Karpas-422 (cell line): Measurements from ENCODE around the gene SLMAP. TPM values are rescaled to one million over a fixed set of nuclear protein-coding genes. Genes with fewer than 3 reads are reported as not detected.
"Not testable (repeated sequence)": the region's sequence is repeated elsewhere in the genome, so short reads cannot be mapped to it uniquely, and the experiment has no call there.

Experiments used
- DNase-seq: peaks from one replicate; pipeline ENCODE4 v3.0.0-alpha.2; 2015
- H2AFZ ChIP-seq: fragments of 200-600 bp; sonication (generic); 2 replicates; pipeline ENCODE4 v1.6.1; 2014; ENCODE audit warnings: antibody characterized with exemption, low read length, mixed read lengths
- H3K27ac ChIP-seq: fragments of 200-600 bp; sonication (generic); 2 replicates; pipeline ENCODE4 v1.5.1; 2014; ENCODE audit warnings: mild to moderate bottlenecking, low read length, moderate library complexity
- H3K27me3 ChIP-seq: fragments of 200-600 bp; sonication (generic); 2 replicates; pipeline ENCODE4 v1.6.1; 2014; ENCODE audit warnings: low read length, mixed read lengths
- H3K36me3 ChIP-seq: fragments of 200-600 bp; sonication (generic); 2 replicates; pipeline ENCODE4 v1.6.1; 2014; ENCODE audit warnings: low read length, mixed read lengths; ENCODE audit not compliant: insufficient read depth
- H3K4me1 ChIP-seq: fragments of 200-600 bp; sonication (generic); 2 replicates; pipeline ENCODE4 v1.6.1; 2014; ENCODE audit warnings: mild to moderate bottlenecking, low read length, mixed read lengths
- H3K4me2 ChIP-seq: fragments of 200-600 bp; sonication (generic); 2 replicates; pipeline ENCODE4 v1.6.1; 2014; ENCODE audit warnings: low read length, low read depth, mild to moderate bottlenecking; ENCODE audit not compliant: poor library complexity, severe bottlenecking
- H3K4me3 ChIP-seq: fragments of 200-600 bp; sonication (generic); 2 replicates; pipeline ENCODE4 v1.5.1; 2014; ENCODE audit warnings: mild to moderate bottlenecking, antibody characterized with exemption, low read length, mixed read lengths
- H3K79me2 ChIP-seq: fragments of 200-600 bp; sonication (generic); 2 replicates; pipeline ENCODE4 v1.6.1; 2014; ENCODE audit warnings: mild to moderate bottlenecking, low read length, mixed read lengths
- H3K9ac ChIP-seq: fragments of 200-600 bp; sonication (generic); 2 replicates; pipeline ENCODE4 v1.6.0; 2014; ENCODE audit warnings: low read length
- H3K9me2 ChIP-seq: fragments of 200-600 bp; sonication (generic), shearing (Covaris generic); replicated peaks from 2 replicates; pipeline ENCODE4 v1.6.0; 2014; ENCODE audit warnings: mild to moderate bottlenecking, low read length, moderate library complexity; ENCODE audit not compliant: insufficient read depth
- H3K9me3 ChIP-seq: fragments of 300-700, 200-600 bp; sonication (generic); 2 replicates; pipeline ENCODE4 v1.6.1; 2014; ENCODE audit warnings: low read length, mixed read lengths
- H4K20me1 ChIP-seq: fragments of 200-600 bp; sonication (generic); 2 replicates; pipeline ENCODE4 v1.6.1; 2014; ENCODE audit warnings: mild to moderate bottlenecking, antibody characterized with exemption, low read length, low read depth; ENCODE audit not compliant: insufficient read depth
- total RNA-seq: library from RNA; depleted of rRNA; stranded (reverse); fragments of >200 nt; shearing (Covaris generic); gene quantifications from 2 replicates; pipeline ENCODE4 v1.2.3, GENCODE V29; 2014; ENCODE audit warnings: low replicate concordance

The SLMAP gene
- total RNA-seq, 1 experiment from 2014 or later, result 63.6 TPM

- Histone ChIP-seq H3K79me2 (peaks cover 99% of the 10 kb centered on the region), H3K4me1 (no peaks in the 10 kb centered on the region), H3K9me2 (no peaks in the 10 kb centered on the region), H3K27ac (no peak overlapping the region), H2AFZ (no peak overlapping the region), H3K4me2 (no peak overlapping the region), H3K9me3 (no peaks in the 10 kb centered on the region), H3K9ac (no peak overlapping the region), H4K20me1 (no peaks in the 10 kb centered on the region), H3K4me3 (no peak overlapping the region), H3K27me3 (no peaks in the 10 kb centered on the region), H3K36me3 (no peaks in the 10 kb centered on the region)
- DNase-seq, result no peak
These were observed 47.6 kb downstream of the SLMAP start for GRCh38 chr3:57803647-57804081.

DNA sequence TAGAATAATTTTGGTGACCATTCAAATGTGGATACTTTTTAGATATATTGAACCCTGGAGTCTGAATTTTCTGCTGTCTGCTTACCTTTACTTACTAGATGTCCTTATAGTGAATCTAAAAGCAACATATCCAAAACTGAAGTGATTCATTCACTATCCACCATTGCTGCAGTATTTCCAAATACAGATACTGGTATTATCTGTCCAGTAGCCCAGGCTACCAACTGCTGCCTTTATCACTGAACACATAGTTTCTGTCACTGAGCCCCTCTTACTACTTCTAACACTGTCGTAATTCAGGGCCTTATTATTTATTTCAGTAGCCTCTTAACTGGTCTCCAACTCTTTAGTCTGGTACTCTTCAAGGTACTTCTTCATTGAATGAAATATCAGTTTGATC lies 49.2 kb downstream of the SLMAP start:
- Histone ChIP-seq H3K9ac (no peak overlapping the region), H3K4me2 (no peak overlapping the region), H3K27me3 (no peaks in the 10 kb centered on the region), H4K20me1 (no peaks in the 10 kb centered on the region), H3K4me3 (no peak overlapping the region), H3K9me2 (no peaks in the 10 kb centered on the region), H3K9me3 (no peaks in the 10 kb centered on the region), H3K4me1 (no peaks in the 10 kb centered on the region), H3K27ac (no peak overlapping the region), H2AFZ (no peak overlapping the region), H3K36me3 (no peaks in the 10 kb centered on the region), H3K79me2 (peaks cover 100% of the 10 kb centered on the region)
- DNase-seq, result no peak

- Histone ChIP-seq H3K79me2 (peaks cover 100% of the 10 kb centered on the region), H3K36me3 (no peaks in the 10 kb centered on the region), H3K4me2 (no peak overlapping the region), H3K4me3 (no peak overlapping the region), H3K9me2 (no peaks in the 10 kb centered on the region), H3K9ac (no peak overlapping the region), H4K20me1 (no peaks in the 10 kb centered on the region), H3K9me3 (no peaks in the 10 kb centered on the region), H3K27ac (no peak overlapping the region), H2AFZ (no peak overlapping the region), H3K27me3 (no peaks in the 10 kb centered on the region), H3K4me1 (no peaks in the 10 kb centered on the region)
- DNase-seq, result no peak
These were observed 49.6 kb downstream of the SLMAP start for GRCh38 chr3:57805674-57806073.

GRCh38 chr3:57806195-57806594 lies 50.1 kb downstream of the SLMAP start:
- not testable (repeated sequence) for H3K4me1 ChIP-seq, H3K27me3 ChIP-seq, H2AFZ ChIP-seq, H3K4me3 ChIP-seq, H3K9me2 ChIP-seq, H3K9me3 ChIP-seq, H3K27ac ChIP-seq, DNase-seq, H3K36me3 ChIP-seq, H4K20me1 ChIP-seq, H3K9ac ChIP-seq, H3K4me2 ChIP-seq
- peaks cover 100% of the 10 kb centered on the region for H3K79me2 ChIP-seq

DNA sequence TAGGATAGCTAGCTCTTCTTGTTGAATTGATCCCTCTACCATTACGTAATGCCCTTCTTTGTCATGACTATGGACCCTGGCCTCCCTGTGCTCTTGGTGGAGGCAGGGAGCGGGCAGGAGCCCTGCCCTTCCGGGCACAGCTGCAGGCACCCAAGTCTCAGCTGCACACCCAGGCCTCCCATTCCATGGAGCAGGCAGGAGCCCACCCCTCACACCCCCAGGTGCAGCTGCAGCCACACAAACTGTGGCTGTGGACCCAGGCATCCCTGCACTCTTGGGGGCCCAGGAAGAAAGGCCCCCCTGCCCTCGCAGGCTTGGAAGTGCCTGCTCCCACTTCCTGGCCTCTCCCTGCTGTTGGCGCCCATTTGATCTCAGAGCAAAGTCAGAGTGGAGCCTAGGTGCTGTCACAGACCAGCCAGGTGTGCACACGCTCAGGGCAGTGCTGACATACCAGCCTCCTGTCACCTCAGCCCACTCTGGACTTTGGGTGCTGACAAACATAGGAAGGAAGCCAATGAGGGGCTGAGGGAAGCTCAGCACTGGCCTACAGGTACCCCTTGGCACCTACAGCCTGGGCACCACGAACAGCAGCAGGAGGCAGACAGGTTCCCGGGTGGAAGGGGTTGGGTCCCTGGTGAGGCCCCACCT lies 53.0 kb downstream of the SLMAP start:
- no peaks in the 10 kb centered on the region for H3K9me2 ChIP-seq
- H3K4me2 ChIP-seq, result no peak overlapping the region
- no peaks in the 10 kb centered on the region for H3K36me3 ChIP-seq
- H3K9me3 ChIP-seq, result no peaks in the 10 kb centered on the region
- H3K4me3 ChIP-seq, result no peak overlapping the region
- H4K20me1 ChIP-seq, result peaks cover 2% of the 10 kb centered on the region; the same call in 1 of the 2 replicates
- no peaks in the 10 kb centered on the region for H3K27me3 ChIP-seq
- no peaks in the 10 kb centered on the region for H3K4me1 ChIP-seq
- no peak overlapping the region for H3K9ac ChIP-seq
- no peak overlapping the region for H3K27ac ChIP-seq
- no peak overlapping the region for H2AFZ ChIP-seq
- DNase-seq, result no peak
- peaks cover 100% of the 10 kb centered on the region for H3K79me2 ChIP-seq

DNA sequence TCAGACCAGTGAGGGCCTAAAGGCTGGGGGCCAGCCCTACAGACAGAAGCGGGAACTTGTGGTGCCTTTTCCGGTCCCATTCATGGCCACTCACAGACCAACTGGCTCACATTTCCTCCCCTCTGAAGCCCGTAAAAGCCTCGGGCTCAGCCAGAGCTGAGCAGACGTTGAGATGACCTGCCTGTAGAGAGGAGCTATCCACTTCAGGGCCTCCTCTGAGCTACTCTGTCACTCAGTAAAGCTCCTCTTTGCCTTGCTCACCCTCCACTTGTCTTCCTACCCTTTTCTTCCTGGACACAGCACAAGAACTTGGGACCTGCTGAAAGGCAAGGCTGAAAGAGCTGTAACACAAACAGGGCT lies 53.5 kb downstream of the SLMAP start:
- no peak overlapping the region for H3K4me3 ChIP-seq
- no peak overlapping the region for H3K27ac ChIP-seq
- no peaks in the 10 kb centered on the region for H3K9me2 ChIP-seq
- no peak overlapping the region for H3K9ac ChIP-seq
- H3K36me3 ChIP-seq, result no peaks in the 10 kb centered on the region
- H3K79me2 ChIP-seq, result peaks cover 100% of the 10 kb centered on the region
- no peak for DNase-seq
- H4K20me1 ChIP-seq, result peaks cover 7% of the 10 kb centered on the region; the same call in 1 of the 2 replicates
- H3K4me2 ChIP-seq, result no peak overlapping the region
- no peaks in the 10 kb centered on the region for H3K9me3 ChIP-seq
- H3K4me1 ChIP-seq, result no peaks in the 10 kb centered on the region
- no peaks in the 10 kb centered on the region for H3K27me3 ChIP-seq
- H2AFZ ChIP-seq, result no peak overlapping the region

- H4K20me1 ChIP-seq, result peaks cover 12% of the 10 kb centered on the region; the same call in 1 of the 2 replicates
- no peak for DNase-seq
- no peak overlapping the region for H3K4me2 ChIP-seq
- no peaks in the 10 kb centered on the region for H3K4me1 ChIP-seq
- H3K9me2 ChIP-seq, result no peaks in the 10 kb centered on the region
- no peak overlapping the region for H2AFZ ChIP-seq
- H3K9me3 ChIP-seq, result no peaks in the 10 kb centered on the region
- H3K27me3 ChIP-seq, result no peaks in the 10 kb centered on the region
- no peaks in the 10 kb centered on the region for H3K36me3 ChIP-seq
- no peak overlapping the region for H3K9ac ChIP-seq
- no peak overlapping the region for H3K4me3 ChIP-seq
- peaks cover 100% of the 10 kb centered on the region for H3K79me2 ChIP-seq
- H3K27ac ChIP-seq, result no peak overlapping the region
These were observed 53.9 kb downstream of the SLMAP start for GRCh38 chr3:57810048-57810447.

GRCh38 chr3:57810471-57811137 lies 54.5 kb downstream of the SLMAP start:
- Histone ChIP-seq H3K79me2 (peaks cover 99% of the 10 kb centered on the region), H4K20me1 (peaks cover 13% of the 10 kb centered on the region; the same call in 1 of the 2 replicates), H3K4me3 (no peak overlapping the region), H3K27me3 (no peaks in the 10 kb centered on the region), H2AFZ (no peak overlapping the region), H3K9me2 (no peaks in the 10 kb centered on the region), H3K27ac (no peak overlapping the region), H3K4me1 (no peaks in the 10 kb centered on the region), H3K36me3 (no peaks in the 10 kb centered on the region), H3K9ac (no peak overlapping the region), H3K9me3 (no peaks in the 10 kb centered on the region), H3K4me2 (no peak overlapping the region)
- no peak for DNase-seq
